HG03342 (cell line): ENCODE results near the gene DUSP10.

Experiments used
- ATAC-seq: cut with Tn5 transposase; IDR thresholded peaks from one replicate; pipeline ENCODE4 v1.9.1; 2021; ENCODE audit warnings: mild to moderate bottlenecking, moderate library complexity; ENCODE audit not compliant: unreplicated experiment

The DUSP10 gene

GRCh38 chr1:221714227-221715152 is 27.4 kb downstream of the DUSP10 start:
- ATAC-seq = no peak

- ATAC-seq = peak; percentile 51
Measured at GRCh38 chr1:221712776-221713431, 29.0 kb downstream of the DUSP10 start.

- peak; percentile 43 for ATAC-seq
Measured at GRCh38 chr1:221712198-221712684, 29.6 kb downstream of the DUSP10 start.

- no peak for ATAC-seq
Measured at GRCh38 chr1:221711656-221712055, 30.2 kb downstream of the DUSP10 start.

- ATAC-seq = no peak
Measured at GRCh38 chr1:221711063-221711577, 30.8 kb downstream of the DUSP10 start.

- no peak for ATAC-seq
Measured at GRCh38 chr1:221709854-221710253, 32.0 kb downstream of the DUSP10 start.

- peak; percentile 64 for ATAC-seq
Measured at GRCh38 chr1:221708987-221709386, 32.9 kb downstream of the DUSP10 start.

- peak; percentile 61 for ATAC-seq
Measured at GRCh38 chr1:221708076-221708571, 33.8 kb downstream of the DUSP10 start.

- ATAC-seq = no peak
Measured at GRCh38 chr1:221706876-221707582, 34.9 kb downstream of the DUSP10 start.

GRCh38 chr1:221706191-221706590 is 35.7 kb downstream of the DUSP10 start:
- ATAC-seq = no peak

GRCh38 chr1:221704306-221704705 is 37.6 kb downstream of the DUSP10 start:
- no peak for ATAC-seq

- ATAC-seq = no peak
Measured at GRCh38 chr1:221701570-221702186, 40.2 kb downstream of the DUSP10 start.

- no peak for ATAC-seq
Measured at GRCh38 chr1:221700948-221701347, 40.9 kb downstream of the DUSP10 start.

GRCh38 chr1:221700536-221700935 is 41.4 kb downstream of the DUSP10 start:
- ATAC-seq = no peak

- ATAC-seq = no peak
Measured at GRCh38 chr1:221699978-221700519, 41.8 kb downstream of the DUSP10 start.

- ATAC-seq = no peak
Measured at GRCh38 chr1:221699577-221699976, 42.3 kb downstream of the DUSP10 start.

- no peak for ATAC-seq
Measured at GRCh38 chr1:221698579-221699349, 43.1 kb downstream of the DUSP10 start.

- no peak for ATAC-seq
Measured at GRCh38 chr1:221697923-221698425, 43.9 kb downstream of the DUSP10 start.
